HG03097 (cell line): ENCODE measurements around the gene CYP2C9.
"Not testable (repeated sequence)": the region's sequence is repeated elsewhere in the genome, so short reads cannot be mapped to it uniquely, and the experiment has no call there.

Source experiments
- ATAC-seq: cut with Tn5 transposase; IDR thresholded peaks from one replicate; pipeline ENCODE4 v1.9.1; 2021; ENCODE audit not compliant: unreplicated experiment, low FRiP score

Gene CYP2C9

GRCh38 chr10:94938383-94938782 lies at the start of gene CYP2C9:
CYP2C9 (plus strand) TSS chr10:94938658; CDS start chr10:94938683, 25 bp downstream.
- no peak for ATAC-seq

- ATAC-seq = no peak
Observed at GRCh38 chr10:94889123-94889522, 49.3 kb upstream of the CYP2C9 start.

- ATAC-seq = no peak
Observed at GRCh38 chr10:94890264-94891022, 48.0 kb upstream of the CYP2C9 start.

GRCh38 chr10:94898414-94898813 lies 40.0 kb upstream of the CYP2C9 start:
- ATAC-seq = not testable (repeated sequence)

- no peak for ATAC-seq
Observed at GRCh38 chr10:94902080-94902479, 36.4 kb upstream of the CYP2C9 start.

- peak; percentile 68 for ATAC-seq
Observed at GRCh38 chr10:94902570-94902969, 35.9 kb upstream of the CYP2C9 start.

- ATAC-seq = not testable (repeated sequence)
Observed at GRCh38 chr10:94904506-94905148, 33.8 kb upstream of the CYP2C9 start.

GRCh38 chr10:94916423-94916822 lies 22.0 kb upstream of the CYP2C9 start:
- ATAC-seq = no peak

- ATAC-seq = no peak
Observed at GRCh38 chr10:94936721-94937120, 1.7 kb upstream of the CYP2C9 start.

GRCh38 chr10:94943432-94944103 lies 5.1 kb downstream of the CYP2C9 start:
- ATAC-seq = not testable (repeated sequence)

GRCh38 chr10:94946181-94946580 lies 7.7 kb downstream of the CYP2C9 start:
- ATAC-seq = not testable (repeated sequence)

GRCh38 chr10:94963901-94964300 lies 25.4 kb downstream of the CYP2C9 start:
- ATAC-seq = no peak

GRCh38 chr10:94983555-94983954 lies 45.1 kb downstream of the CYP2C9 start:
- ATAC-seq = no peak

GRCh38 chr10:94989192-94989591 lies 50.7 kb downstream of the CYP2C9 start:
- ATAC-seq = no peak

GRCh38 chr10:94991243-94991888 lies 52.9 kb downstream of the CYP2C9 start:
- no peak for ATAC-seq

GRCh38 chr10:94992811-94993210 lies 54.4 kb downstream of the CYP2C9 start:
- ATAC-seq = no peak

GRCh38 chr10:94997741-94998174 lies 59.3 kb downstream of the CYP2C9 start:
- no peak for ATAC-seq

- no peak for ATAC-seq
Observed at GRCh38 chr10:95026461-95026860, 88.0 kb downstream of the CYP2C9 start.

GRCh38 chr10:95031656-95032055 lies 93.2 kb downstream of the CYP2C9 start:
- no peak for ATAC-seq

- no peak for ATAC-seq
Observed at GRCh38 chr10:95034401-95034800, 95.9 kb downstream of the CYP2C9 start.
